HepG2 (cell line): ENCODE data around the gene PAPSS1. TPM values are rescaled to one million over a fixed set of nuclear protein-coding genes. Genes with fewer than 3 reads are reported as not detected.

Experiments
- CEBPG ChIP-seq: IDR thresholded peaks from 2 replicates; pipeline ENCODE4 v1.6.1; 2016
- DPF2 ChIP-seq: sonication (generic); formaldehyde crosslinking; IDR thresholded peaks from 2 replicates; pipeline ENCODE4 v1.4.0; 2020; ENCODE audit warnings: mild to moderate bottlenecking, low read depth, missing genetic modification reagents, borderline replicate concordance
- FOSL2 ChIP-seq: sonication (generic); formaldehyde crosslinking; IDR thresholded peaks from 2 replicates; pipeline ENCODE4 v1.4.0; 2020; ENCODE audit warnings: missing genetic modification reagents
- FOXA1 ChIP-seq, 2 experiments: fragments of 450-650 bp in 1 of 2; sonication (generic) in 1 of 2; formaldehyde crosslinking in 1 of 2; IDR thresholded peaks; 2 replicates each; pipeline versions ENCODE4 v1.4.0 to v1.6.1; 2016 to 2020; ENCODE audit warnings: missing genetic modification reagents in 1 of 2
- FOXA3 ChIP-seq: IDR thresholded peaks from 2 replicates; pipeline ENCODE4 v1.6.1; 2016; ENCODE audit warnings: missing genetic modification reagents, missing compliant biosample characterization
- FOXJ3 ChIP-seq: sonication (generic); formaldehyde crosslinking; IDR thresholded peaks from 2 replicates; pipeline ENCODE4 v1.4.0; 2020; ENCODE audit warnings: missing genetic modification reagents, mild to moderate bottlenecking, borderline replicate concordance
- GATAD2A ChIP-seq: IDR thresholded peaks from 2 replicates; pipeline ENCODE4 v1.6.1; 2016
- GFI1 ChIP-seq: sonication (generic); formaldehyde crosslinking; IDR thresholded peaks from 2 replicates; pipeline ENCODE4 v1.5.0; 2020; ENCODE audit warnings: missing genetic modification reagents, mild to moderate bottlenecking, borderline replicate concordance
- HDAC2 ChIP-seq: sonication (generic); formaldehyde crosslinking; IDR thresholded peaks from 2 replicates; pipeline ENCODE4 v1.4.0; 2020; ENCODE audit warnings: missing genetic modification reagents
- JUN ChIP-seq: sonication (generic); formaldehyde crosslinking; IDR thresholded peaks from 2 replicates; pipeline ENCODE4 v1.4.0; 2020; ENCODE audit warnings: mild to moderate bottlenecking, missing genetic modification reagents
- NFIB ChIP-seq: sonication (generic); formaldehyde crosslinking; IDR thresholded peaks from 2 replicates; pipeline ENCODE4 v1.9.0; 2021; ENCODE audit warnings: missing genetic modification reagents, mild to moderate bottlenecking, borderline replicate concordance
- PPARG ChIP-seq: conservative IDR thresholded peaks from 2 replicates; pipeline ENCODE4 v1.6.1; 2016; ENCODE audit warnings: missing biosample characterization, missing genetic modification reagents
- REXO4 ChIP-seq: sonication (generic); formaldehyde crosslinking; IDR thresholded peaks from 2 replicates; pipeline ENCODE4 v1.8.0; 2022; ENCODE audit warnings: missing genetic modification reagents, mild to moderate bottlenecking, borderline replicate concordance
- SNAI1 ChIP-seq: sonication (generic); formaldehyde crosslinking; IDR thresholded peaks from 2 replicates; pipeline ENCODE4 v1.5.0; 2020; ENCODE audit warnings: mild to moderate bottlenecking, missing genetic modification reagents, borderline replicate concordance
- SOX13 ChIP-seq, 3 experiments: fragments of 450-650 bp in 1 of 3; sonication (generic) in 1 of 3; formaldehyde crosslinking in 1 of 3; IDR thresholded peaks in 2 of 3; conservative IDR thresholded peaks in 1 of 3; 2 replicates each; pipeline versions ENCODE4 v1.5.0 to v1.6.1; 2016 to 2020; ENCODE audit warnings: antibody characterized with exemption in 1 of 3, mild to moderate bottlenecking in 1 of 3, missing compliant biosample characterization in 1 of 3, missing genetic modification reagents in 1 of 3, moderate library complexity in 1 of 3
- SRSF9 ChIP-seq: fragments of 200-400 bp; formaldehyde crosslinking; IDR thresholded peaks from 2 replicates; pipeline ENCODE4 v1.6.1; 2018; ENCODE audit warnings: borderline replicate concordance, mild to moderate bottlenecking, low read depth, low read length; ENCODE audit not compliant: insufficient read depth, poor library complexity, severe bottlenecking
- U2AF2 ChIP-seq: fragments of 200-400 bp; formaldehyde crosslinking; IDR thresholded peaks from 2 replicates; pipeline ENCODE4 v1.6.1; 2017; ENCODE audit warnings: low read depth, mild to moderate bottlenecking, low read length
- ZNF160 ChIP-seq: sonication (generic); formaldehyde crosslinking; IDR thresholded peaks from 2 replicates; pipeline ENCODE4 v1.8.0; 2022; ENCODE audit warnings: mild to moderate bottlenecking, inconsistent platforms, missing genetic modification reagents
- ZNF282 ChIP-seq: fragments of 450-650 bp; IDR thresholded peaks from 2 replicates; pipeline ENCODE4 v1.6.1; 2018; ENCODE audit not compliant: partially characterized antibody
- ZNF441 ChIP-seq: sonication (generic); formaldehyde crosslinking; IDR thresholded peaks from 2 replicates; pipeline ENCODE4 v1.7.0; 2021; ENCODE audit warnings: missing genetic modification reagents, borderline replicate concordance
- ZNF468 ChIP-seq: sonication (generic); formaldehyde crosslinking; IDR thresholded peaks from 2 replicates; pipeline ENCODE4 v1.8.0; 2022; ENCODE audit warnings: mild to moderate bottlenecking, moderate library complexity, missing genetic modification reagents
- polyA plus RNA-seq, 8 experiments: library from polyadenylated mRNA; depleted of rRNA in 3 of 8; stranded (reverse) in 7 of 8; unstranded in 1 of 8; fragments of >200 nt; fragmentation: Illumina TruSeq in 4 of 8; extraction: Trizol in 4 of 8; gene quantifications; 2 replicates each; pipeline versions ENCODE4 v1.2.1 to v1.2.3, GENCODE V29; 2011 to 2016; ENCODE audit warnings: low read depth in 4 of 8, missing spikeins in 1 of 8, mixed read lengths in 1 of 8; ENCODE audit not compliant: insufficient read depth in 1 of 8
- total RNA-seq, 5 experiments: library from RNA; depleted of rRNA; stranded (reverse); fragments of >200 nt; fragmentation: Illumina TruSeq; extraction: Trizol; gene quantifications; 2 replicates each; pipeline ENCODE4 v1.2.3, GENCODE V29; 2016; ENCODE audit warnings: low read depth in 1 of 5
- TF ChIP-seq, protein P1 (sequence below): IDR thresholded peaks from 2 replicates; pipeline ENCODE4 v1.6.1; 2016; ENCODE audit warnings: low read depth
- TF ChIP-seq, protein P2 (sequence below): sonication (generic); formaldehyde crosslinking; conservative IDR thresholded peaks from 2 replicates; pipeline ENCODE4 v1.4.0; 2020; ENCODE audit warnings: mild to moderate bottlenecking, missing genetic modification reagents, moderate library complexity
- TF ChIP-seq, protein P3 (sequence below): sonication (generic); formaldehyde crosslinking; IDR thresholded peaks from 2 replicates; pipeline ENCODE4 v1.5.1; 2020; ENCODE audit warnings: missing genetic modification reagents, mild to moderate bottlenecking, borderline replicate concordance

PAPSS1 gene
- total and polyA plus RNA-seq, 2 of the 13 experiments (the other 11 are each of a cell fraction or from before 2014, with no cell fraction given), result 105 to 126 TPM

DNA sequence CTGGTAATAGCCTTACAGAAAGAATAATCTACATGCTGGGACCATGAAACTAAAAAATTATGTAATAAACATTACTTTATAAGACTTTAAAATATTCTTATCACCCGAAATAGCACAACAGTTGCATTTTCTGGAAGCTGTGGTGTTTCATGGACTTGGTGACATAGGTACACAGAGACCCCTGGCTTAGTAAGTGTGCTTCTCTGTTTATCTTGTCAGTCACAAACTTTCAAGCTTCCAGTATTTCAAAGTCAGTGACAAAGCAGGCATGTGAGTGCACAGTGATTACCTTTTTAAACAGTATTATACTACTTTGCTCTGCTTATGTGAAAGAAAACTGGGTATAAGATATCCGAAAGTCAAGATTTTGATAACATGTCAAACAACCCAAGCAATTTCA, 84.3 kb downstream of the PAPSS1 start (continued):
- peak; percentile 69 for TF ChIP-seq GATAD2A (CRISPR knock-in tag)
- TF ChIP-seq, protein P1, sequence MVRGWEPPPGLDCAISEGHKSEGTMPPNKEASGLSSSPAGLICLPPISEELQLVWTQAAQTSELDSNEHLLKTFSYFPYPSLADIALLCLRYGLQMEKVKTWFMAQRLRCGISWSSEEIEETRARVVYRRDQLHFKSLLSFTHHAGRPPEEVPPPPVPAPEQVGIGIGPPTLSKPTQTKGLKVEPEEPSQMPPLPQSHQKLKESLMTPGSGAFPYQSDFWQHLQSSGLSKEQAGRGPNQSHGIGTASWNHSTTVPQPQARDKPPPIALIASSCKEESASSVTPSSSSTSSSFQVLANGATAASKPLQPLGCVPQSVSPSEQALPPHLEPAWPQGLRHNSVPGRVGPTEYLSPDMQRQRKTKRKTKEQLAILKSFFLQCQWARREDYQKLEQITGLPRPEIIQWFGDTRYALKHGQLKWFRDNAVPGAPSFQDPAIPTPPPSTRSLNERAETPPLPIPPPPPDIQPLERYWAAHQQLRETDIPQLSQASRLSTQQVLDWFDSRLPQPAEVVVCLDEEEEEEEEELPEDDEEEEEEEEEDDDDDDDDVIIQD (CRISPR knock-in tag), result peak; percentile 60; the same call in 1 of the 2 replicates
- TF ChIP-seq ZNF468, result no peak
- TF ChIP-seq FOXA3 (CRISPR knock-in tag), result peak; percentile 72
- TF ChIP-seq SOX13 (IDR thresholded peaks at IDR 0.05), result no peak
- peak in 1 of 2 experiments; percentile 55; a peak in 1 of 4 replicates for TF ChIP-seq SOX13 (CRISPR knock-in tag; conservative IDR thresholded peaks at IDR 0.05 in 1 of 2, IDR thresholded peaks at IDR 0.05 in 1 of 2)
- TF ChIP-seq SNAI1, result no peak
- no peak for TF ChIP-seq FOXA1 (IDR thresholded peaks at IDR 0.05)
- TF ChIP-seq FOXA1 (CRISPR knock-in tag; IDR thresholded peaks at IDR 0.05), result peak; percentile 59
- TF ChIP-seq DPF2 (CRISPR knock-in tag), result no peak
- no peak for TF ChIP-seq CEBPG
- no peak for TF ChIP-seq REXO4 (CRISPR knock-in tag)
- TF ChIP-seq ZNF160 (CRISPR knock-in tag), result no peak
- TF ChIP-seq ZNF441 (CRISPR knock-in tag), result no peak
- 0 out of 2 replicates have a peak, but pooled peaks have one; percentile 14 for TF ChIP-seq PPARG (CRISPR knock-in tag)
- TF ChIP-seq SRSF9, result no peak
- TF ChIP-seq ZNF282, result no peak
- TF ChIP-seq, protein P2, sequence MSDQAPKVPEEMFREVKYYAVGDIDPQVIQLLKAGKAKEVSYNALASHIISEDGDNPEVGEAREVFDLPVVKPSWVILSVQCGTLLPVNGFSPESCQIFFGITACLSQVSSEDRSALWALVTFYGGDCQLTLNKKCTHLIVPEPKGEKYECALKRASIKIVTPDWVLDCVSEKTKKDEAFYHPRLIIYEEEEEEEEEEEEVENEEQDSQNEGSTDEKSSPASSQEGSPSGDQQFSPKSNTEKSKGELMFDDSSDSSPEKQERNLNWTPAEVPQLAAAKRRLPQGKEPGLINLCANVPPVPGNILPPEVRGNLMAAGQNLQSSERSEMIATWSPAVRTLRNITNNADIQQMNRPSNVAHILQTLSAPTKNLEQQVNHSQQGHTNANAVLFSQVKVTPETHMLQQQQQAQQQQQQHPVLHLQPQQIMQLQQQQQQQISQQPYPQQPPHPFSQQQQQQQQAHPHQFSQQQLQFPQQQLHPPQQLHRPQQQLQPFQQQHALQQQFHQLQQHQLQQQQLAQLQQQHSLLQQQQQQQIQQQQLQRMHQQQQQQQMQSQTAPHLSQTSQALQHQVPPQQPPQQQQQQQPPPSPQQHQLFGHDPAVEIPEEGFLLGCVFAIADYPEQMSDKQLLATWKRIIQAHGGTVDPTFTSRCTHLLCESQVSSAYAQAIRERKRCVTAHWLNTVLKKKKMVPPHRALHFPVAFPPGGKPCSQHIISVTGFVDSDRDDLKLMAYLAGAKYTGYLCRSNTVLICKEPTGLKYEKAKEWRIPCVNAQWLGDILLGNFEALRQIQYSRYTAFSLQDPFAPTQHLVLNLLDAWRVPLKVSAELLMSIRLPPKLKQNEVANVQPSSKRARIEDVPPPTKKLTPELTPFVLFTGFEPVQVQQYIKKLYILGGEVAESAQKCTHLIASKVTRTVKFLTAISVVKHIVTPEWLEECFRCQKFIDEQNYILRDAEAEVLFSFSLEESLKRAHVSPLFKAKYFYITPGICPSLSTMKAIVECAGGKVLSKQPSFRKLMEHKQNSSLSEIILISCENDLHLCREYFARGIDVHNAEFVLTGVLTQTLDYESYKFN (CRISPR knock-in tag), result peak; percentile 73
- no peak for TF ChIP-seq U2AF2
- TF ChIP-seq HDAC2, result 0 out of 2 replicates have a peak, but pooled peaks have one; percentile 20
- TF ChIP-seq NFIB (CRISPR knock-in tag), result no peak
- TF ChIP-seq FOSL2, result no peak
- TF ChIP-seq GFI1 (CRISPR knock-in tag), result 0 out of 2 replicates have a peak, but pooled peaks have one; percentile 25
- peak; percentile 65; the same call in 1 of the 2 replicates for TF ChIP-seq FOXJ3
- TF ChIP-seq, protein P3, sequence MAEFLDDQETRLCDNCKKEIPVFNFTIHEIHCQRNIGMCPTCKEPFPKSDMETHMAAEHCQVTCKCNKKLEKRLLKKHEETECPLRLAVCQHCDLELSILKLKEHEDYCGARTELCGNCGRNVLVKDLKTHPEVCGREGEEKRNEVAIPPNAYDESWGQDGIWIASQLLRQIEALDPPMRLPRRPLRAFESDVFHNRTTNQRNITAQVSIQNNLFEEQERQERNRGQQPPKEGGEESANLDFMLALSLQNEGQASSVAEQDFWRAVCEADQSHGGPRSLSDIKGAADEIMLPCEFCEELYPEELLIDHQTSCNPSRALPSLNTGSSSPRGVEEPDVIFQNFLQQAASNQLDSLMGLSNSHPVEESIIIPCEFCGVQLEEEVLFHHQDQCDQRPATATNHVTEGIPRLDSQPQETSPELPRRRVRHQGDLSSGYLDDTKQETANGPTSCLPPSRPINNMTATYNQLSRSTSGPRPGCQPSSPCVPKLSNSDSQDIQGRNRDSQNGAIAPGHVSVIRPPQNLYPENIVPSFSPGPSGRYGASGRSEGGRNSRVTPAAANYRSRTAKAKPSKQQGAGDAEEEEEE (CRISPR knock-in tag), result no peak
- TF ChIP-seq JUN (CRISPR knock-in tag), result no peak
